Smooth muscle cell (in vitro differentiated cells): ENCODE data around the gene SUGCT. TPM values are rescaled to one million over a fixed set of nuclear protein-coding genes. Genes with fewer than 3 reads are reported as not detected.

ENCODE experiments used
- DNase-seq: peaks from one replicate; lab custom pipeline; 2025; ENCODE audit not compliant: unreplicated experiment; lab: John Stamatoyannopoulos, UW
- H2AFZ ChIP-seq: fragments of 200-600 bp; sonication (generic); 2 replicates; pipeline ENCODE4 v1.6.0; 2016; ENCODE audit warnings: antibody characterized with exemption, low read depth, mild to moderate bottlenecking
- H3F3A ChIP-seq: fragments of 200-600 bp; sonication (generic); 2 replicates; pipeline ENCODE4 v1.6.0; 2017; ENCODE audit warnings: antibody characterized with exemption, low read depth
- H3K27ac ChIP-seq: fragments of 200-600 bp; sonication (generic); 2 replicates; pipeline ENCODE4 v1.5.1; 2016; ENCODE audit warnings: low read depth, mild to moderate bottlenecking
- H3K27me3 ChIP-seq: fragments of 200-600 bp; sonication (generic); 2 replicates; pipeline ENCODE4 v1.6.1; 2016; ENCODE audit warnings: low read depth, mild to moderate bottlenecking
- H3K36me3 ChIP-seq: fragments of 200-600 bp; sonication (generic); 2 replicates; pipeline ENCODE4 v1.5.1; 2016; ENCODE audit warnings: low read depth
- H3K4me1 ChIP-seq: fragments of 200-600 bp; sonication (generic); 2 replicates; pipeline ENCODE4 v1.5.1; 2016; ENCODE audit warnings: low read depth
- H3K4me2 ChIP-seq: fragments of 200-600 bp; sonication (generic); 2 replicates; pipeline ENCODE4 v1.6.0; 2016; ENCODE audit warnings: mild to moderate bottlenecking
- H3K4me3 ChIP-seq: fragments of 200-600 bp; sonication (generic); 2 replicates; pipeline ENCODE4 v1.5.1; 2016; ENCODE audit warnings: mild to moderate bottlenecking
- H3K79me2 ChIP-seq: fragments of 200-600 bp; sonication (generic); 2 replicates; pipeline ENCODE4 v1.6.0; 2016; ENCODE audit warnings: low read depth, mild to moderate bottlenecking
- H3K9ac ChIP-seq: fragments of 200-600 bp; sonication (generic); 2 replicates; pipeline ENCODE4 v1.6.0; 2016; ENCODE audit warnings: low read depth
- H3K9me3 ChIP-seq: fragments of 200-600 bp; sonication (generic); replicated peaks from 2 replicates; pipeline ENCODE4 v1.5.1; 2016; ENCODE audit warnings: low read depth
- H4K20me1 ChIP-seq: fragments of 200-600 bp; sonication (generic); 2 replicates; pipeline ENCODE4 v1.6.0; 2016; ENCODE audit warnings: low read depth
- WGBS: methylation state at CpG from one replicate; pipeline ENCODE4 v1.1.7; 2016; ENCODE audit warnings: low lambda C conversion rate; 5-methylcytosine and 5-hydroxymethylcytosine counted together
- polyA plus RNA-seq: library from polyadenylated mRNA; unstranded; fragments of >200 nt; fragmentation: Nextera tagmentation; extraction: Ambion mirVana; gene quantifications from 2 replicates; pipeline ENCODE4 v1.2.1, GENCODE V29; 2016
- total RNA-seq: library from RNA; depleted of rRNA; stranded (reverse); fragments of >200 nt; gene quantifications from 2 replicates; pipeline ENCODE4 v1.2.3, GENCODE V29; 2014
- TF ChIP-seq, protein P1 (sequence below): fragments of 200-600 bp; sonication (generic); IDR thresholded peaks from 2 replicates; pipeline ENCODE4 v1.5.1; 2017; ENCODE audit warnings: borderline replicate concordance, mild to moderate bottlenecking, antibody characterized with exemption; ENCODE audit not compliant: insufficient read depth, poor library complexity, severe bottlenecking

Gene SUGCT
- total and polyA plus RNA-seq, 2 experiments from 2014 or later, result 16.9 to 65.8 TPM

DNA sequence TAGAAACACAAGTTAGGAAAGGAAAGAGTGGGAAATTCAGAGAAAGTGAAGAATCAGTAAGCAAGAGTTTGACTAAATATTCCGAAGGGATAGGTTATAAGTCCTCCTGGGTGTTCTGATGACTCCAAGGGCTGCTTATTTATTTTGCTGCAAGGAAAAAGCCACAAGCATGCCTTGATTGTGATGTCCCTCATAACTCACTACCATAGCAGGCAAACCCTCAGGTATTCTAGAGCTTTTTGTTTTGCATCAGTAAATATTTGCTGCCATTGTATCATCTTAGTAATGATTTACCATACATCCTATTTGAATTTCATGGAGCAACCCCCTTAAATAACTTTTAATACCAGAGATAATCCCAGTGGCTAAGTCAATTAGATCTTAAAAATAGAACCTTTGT lies 688.1 kb downstream of the SUGCT start:
- Histone ChIP-seq H3K9ac (no peak overlapping the region), H3K9me3 (no peaks in the 10 kb centered on the region), H2AFZ (no peak overlapping the region), H3K4me2 (no peak overlapping the region), H3K36me3 (no peaks in the 10 kb centered on the region), H3K4me1 (peaks cover 27% of the 10 kb centered on the region), H3K27me3 (no peaks in the 10 kb centered on the region), H3K79me2 (no peaks in the 10 kb centered on the region), H3K4me3 (no peak overlapping the region), H3F3A (peaks cover 5% of the 10 kb centered on the region), H3K27ac (no peak overlapping the region), H4K20me1 (no peaks in the 10 kb centered on the region)
- no peak for DNase-seq
- TF ChIP-seq, protein P1, sequence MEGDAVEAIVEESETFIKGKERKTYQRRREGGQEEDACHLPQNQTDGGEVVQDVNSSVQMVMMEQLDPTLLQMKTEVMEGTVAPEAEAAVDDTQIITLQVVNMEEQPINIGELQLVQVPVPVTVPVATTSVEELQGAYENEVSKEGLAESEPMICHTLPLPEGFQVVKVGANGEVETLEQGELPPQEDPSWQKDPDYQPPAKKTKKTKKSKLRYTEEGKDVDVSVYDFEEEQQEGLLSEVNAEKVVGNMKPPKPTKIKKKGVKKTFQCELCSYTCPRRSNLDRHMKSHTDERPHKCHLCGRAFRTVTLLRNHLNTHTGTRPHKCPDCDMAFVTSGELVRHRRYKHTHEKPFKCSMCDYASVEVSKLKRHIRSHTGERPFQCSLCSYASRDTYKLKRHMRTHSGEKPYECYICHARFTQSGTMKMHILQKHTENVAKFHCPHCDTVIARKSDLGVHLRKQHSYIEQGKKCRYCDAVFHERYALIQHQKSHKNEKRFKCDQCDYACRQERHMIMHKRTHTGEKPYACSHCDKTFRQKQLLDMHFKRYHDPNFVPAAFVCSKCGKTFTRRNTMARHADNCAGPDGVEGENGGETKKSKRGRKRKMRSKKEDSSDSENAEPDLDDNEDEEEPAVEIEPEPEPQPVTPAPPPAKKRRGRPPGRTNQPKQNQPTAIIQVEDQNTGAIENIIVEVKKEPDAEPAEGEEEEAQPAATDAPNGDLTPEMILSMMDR, result no peak
- WGBS, result 59% methylated on average over 1 of the region's 1 CpG

DNA sequence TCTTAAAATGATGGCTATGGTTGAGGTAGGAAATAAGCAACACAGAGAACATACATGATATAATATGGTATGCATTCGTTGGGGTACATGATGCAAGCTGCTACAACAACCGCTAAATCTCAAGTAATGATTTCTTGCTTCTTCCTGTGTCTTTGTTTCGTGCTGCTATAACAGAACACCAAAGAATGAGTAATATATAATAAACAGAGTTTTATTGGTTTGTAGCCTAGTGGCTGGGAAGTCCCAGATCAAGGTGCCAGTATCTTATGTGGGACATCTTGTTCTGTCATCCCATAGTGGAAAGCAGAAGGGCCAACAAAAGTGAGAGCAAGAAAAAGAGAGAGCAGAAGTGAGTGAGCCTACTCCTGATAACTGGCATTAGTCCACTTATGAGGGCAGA lies 689.7 kb downstream of the SUGCT start:
- Histone ChIP-seq H3F3A (peaks cover 5% of the 10 kb centered on the region), H3K4me3 (no peak overlapping the region), H3K27me3 (no peaks in the 10 kb centered on the region), H3K9me3 (no peaks in the 10 kb centered on the region), H3K4me1 (peaks cover 30% of the 10 kb centered on the region), H3K36me3 (no peaks in the 10 kb centered on the region), H3K9ac (no peak overlapping the region), H2AFZ (no peak overlapping the region), H3K27ac (no peak overlapping the region), H3K4me2 (no peak overlapping the region), H4K20me1 (no peaks in the 10 kb centered on the region), H3K79me2 (no peaks in the 10 kb centered on the region)
- WGBS, result 86% methylated on average over 3 of the region's 3 CpGs
- TF ChIP-seq, protein P1, result no peak
- no peak for DNase-seq

DNA sequence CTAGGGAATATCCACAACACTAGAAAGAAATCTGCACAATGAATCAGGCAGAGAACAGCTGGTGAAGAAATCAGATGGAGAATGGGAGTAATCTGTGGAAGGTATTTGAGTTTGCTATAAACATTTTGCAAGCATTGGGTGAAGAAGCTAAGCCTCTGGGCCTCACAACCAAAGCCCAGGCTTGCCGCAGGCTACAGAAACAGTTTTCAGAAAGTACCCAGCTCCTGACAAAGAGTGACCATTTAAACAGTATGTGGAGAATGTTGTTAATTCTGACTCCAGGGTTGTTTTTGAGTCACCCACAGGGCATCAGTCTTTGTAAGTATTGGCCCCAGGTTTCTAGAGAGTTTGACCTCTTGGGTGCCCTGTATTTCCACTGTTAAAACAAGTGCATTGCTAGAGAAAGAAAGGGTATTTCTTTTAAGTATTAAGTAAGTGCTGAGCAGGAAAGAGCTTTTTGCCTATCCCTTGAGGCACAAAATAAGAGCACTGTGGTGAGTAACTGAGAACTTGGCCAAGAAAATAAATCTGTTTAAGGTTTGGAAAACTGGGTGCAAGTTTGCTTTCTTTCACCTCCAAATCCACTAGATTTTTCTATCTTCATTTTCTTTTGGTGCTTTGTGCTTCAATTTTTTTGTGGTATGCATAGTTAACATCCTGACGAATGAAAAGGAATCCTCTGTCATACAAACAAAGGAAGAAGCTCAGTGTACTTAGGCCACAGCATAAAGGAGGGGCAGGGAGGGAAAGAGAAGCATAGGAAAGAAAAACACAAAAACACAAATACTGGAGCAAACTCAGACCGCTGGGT lies 691.8 kb downstream of the SUGCT start:
- Histone ChIP-seq H3K9me3 (no peaks in the 10 kb centered on the region), H3K4me3 (no peak overlapping the region), H3K4me1 (peaks cover 30% of the 10 kb centered on the region), H3K4me2 (peak overlapping the region; percentile 40), H3F3A (peaks cover 5% of the 10 kb centered on the region), H3K36me3 (no peaks in the 10 kb centered on the region), H3K27ac (peak overlapping the region; percentile 83), H4K20me1 (no peaks in the 10 kb centered on the region), H3K27me3 (no peaks in the 10 kb centered on the region), H2AFZ (no peak overlapping the region), H3K9ac (peak overlapping the region; percentile 55), H3K79me2 (no peaks in the 10 kb centered on the region)
- TF ChIP-seq, protein P1, result no peak
- DNase-seq, result no peak
- 45% methylated on average over 3 of the region's 3 CpGs for WGBS
